ENCODE data around the gene JARID2. TPM values are rescaled to one million over a fixed set of nuclear protein-coding genes. Genes with fewer than 3 reads are reported as not detected.

JARID2 gene
- total and polyA plus RNA-seq, 10 of the 15 experiments (the other 5 are each of a cell fraction or from before 2014, with no cell fraction given) = 4.2 to 21.6 (median 11.7) TPM

- Histone ChIP-seq H3K9me3 (replicated peaks; ENCODE audit: control insufficient read depth, insufficient read depth, low read length) (no peaks in the 10 kb centered on the region), H2AFZ (ENCODE audit: control insufficient read depth, low read depth, low read length) (no peak overlapping the region), H3K4me3 (no peak overlapping the region), H3K9ac (ENCODE audit: control insufficient read depth, insufficient read depth, low read length) (no peak overlapping the region), H4K20me1 (ENCODE audit: control insufficient read depth, insufficient read depth) (no peaks in the 10 kb centered on the region; the same call in 1 of the 2 replicates), H3K27ac (ENCODE audit: control insufficient read depth, insufficient read depth) (no peak overlapping the region), H3K79me2 (ENCODE audit: control insufficient read depth, insufficient read depth, low read length) (peaks cover 77% of the 10 kb centered on the region), H3K27me3 (replicated peaks in 1 of 2; ENCODE audit: control insufficient read depth in 2 of 2, insufficient read depth in 2 of 2, low read length in 1 of 2) (no peaks in the 10 kb centered on the region), H3K4me1 (ENCODE audit: control insufficient read depth, insufficient read depth, low read length) (no peaks in the 10 kb centered on the region), H3K4me2 (ENCODE audit: control insufficient read depth, insufficient read depth) (no peak overlapping the region), H3K36me3 (ENCODE audit: control insufficient read depth in 2 of 2, insufficient read depth in 2 of 2, low read length in 1 of 2) (peaks cover 7 to 8% of the 10 kb centered on the region in 2 experiments)
- 92% methylated on average over 7 of the region's 7 CpGs for WGBS (ENCODE audit: insufficient coverage, insufficient replicate concordance, low lambda C conversion rate, missing lambda C conversion rate)
- FAIRE-seq (no peak), ATAC-seq (no peak), DNase-seq (ENCODE audit: low read depth, low spot score) (no peak)
- intact Hi-C loops (cut with micrococcal nuclease; ENCODE audit: unreplicated experiment) = no loop called here
- POLR2A ChIA-PET = no interaction called here
- in situ Hi-C loops (cut with MboI) = no loop called here
- RAD21 ChIA-PET (ENCODE audit: unreplicated experiment) = interaction anchor here (1.0 kb wide), 1 partner anchor 14 kb away, joined by 3 read pairs; no protein-coding TSS in a partner anchor
- CTCF ChIA-PET = no interaction called here
- no TSS peak for BruUV-seq (replicated peaks)
- TF ChIP-seq, protein P1, sequence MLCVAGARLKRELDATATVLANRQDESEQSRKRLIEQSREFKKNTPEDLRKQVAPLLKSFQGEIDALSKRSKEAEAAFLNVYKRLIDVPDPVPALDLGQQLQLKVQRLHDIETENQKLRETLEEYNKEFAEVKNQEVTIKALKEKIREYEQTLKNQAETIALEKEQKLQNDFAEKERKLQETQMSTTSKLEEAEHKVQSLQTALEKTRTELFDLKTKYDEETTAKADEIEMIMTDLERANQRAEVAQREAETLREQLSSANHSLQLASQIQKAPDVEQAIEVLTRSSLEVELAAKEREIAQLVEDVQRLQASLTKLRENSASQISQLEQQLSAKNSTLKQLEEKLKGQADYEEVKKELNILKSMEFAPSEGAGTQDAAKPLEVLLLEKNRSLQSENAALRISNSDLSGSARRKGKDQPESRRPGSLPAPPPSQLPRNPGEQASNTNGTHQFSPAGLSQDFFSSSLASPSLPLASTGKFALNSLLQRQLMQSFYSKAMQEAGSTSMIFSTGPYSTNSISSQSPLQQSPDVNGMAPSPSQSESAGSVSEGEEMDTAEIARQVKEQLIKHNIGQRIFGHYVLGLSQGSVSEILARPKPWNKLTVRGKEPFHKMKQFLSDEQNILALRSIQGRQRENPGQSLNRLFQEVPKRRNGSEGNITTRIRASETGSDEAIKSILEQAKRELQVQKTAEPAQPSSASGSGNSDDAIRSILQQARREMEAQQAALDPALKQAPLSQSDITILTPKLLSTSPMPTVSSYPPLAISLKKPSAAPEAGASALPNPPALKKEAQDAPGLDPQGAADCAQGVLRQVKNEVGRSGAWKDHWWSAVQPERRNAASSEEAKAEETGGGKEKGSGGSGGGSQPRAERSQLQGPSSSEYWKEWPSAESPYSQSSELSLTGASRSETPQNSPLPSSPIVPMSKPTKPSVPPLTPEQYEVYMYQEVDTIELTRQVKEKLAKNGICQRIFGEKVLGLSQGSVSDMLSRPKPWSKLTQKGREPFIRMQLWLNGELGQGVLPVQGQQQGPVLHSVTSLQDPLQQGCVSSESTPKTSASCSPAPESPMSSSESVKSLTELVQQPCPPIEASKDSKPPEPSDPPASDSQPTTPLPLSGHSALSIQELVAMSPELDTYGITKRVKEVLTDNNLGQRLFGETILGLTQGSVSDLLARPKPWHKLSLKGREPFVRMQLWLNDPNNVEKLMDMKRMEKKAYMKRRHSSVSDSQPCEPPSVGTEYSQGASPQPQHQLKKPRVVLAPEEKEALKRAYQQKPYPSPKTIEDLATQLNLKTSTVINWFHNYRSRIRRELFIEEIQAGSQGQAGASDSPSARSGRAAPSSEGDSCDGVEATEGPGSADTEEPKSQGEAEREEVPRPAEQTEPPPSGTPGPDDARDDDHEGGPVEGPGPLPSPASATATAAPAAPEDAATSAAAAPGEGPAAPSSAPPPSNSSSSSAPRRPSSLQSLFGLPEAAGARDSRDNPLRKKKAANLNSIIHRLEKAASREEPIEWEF (IDR thresholded peaks at IDR 0.05; ENCODE audit: insufficient replicate concordance, low read depth, low read length) = no peak
- TF ChIP-seq MLLT1 (IDR thresholded peaks at IDR 0.05) = no peak
- no peak for TF ChIP-seq CHD2 (IDR thresholded peaks at IDR 0.05; ENCODE audit: borderline replicate concordance, low read depth, low read length)
- TF ChIP-seq TBL1XR1 (IDR thresholded peaks at IDR 0.05; ENCODE audit: low read depth, low read length) = no peak
- TF ChIP-seq RCOR1 (conservative IDR thresholded peaks at IDR 0.05; ENCODE audit: low read depth, low read length) = no peak
- no peak for TF ChIP-seq ZNF592 (IDR thresholded peaks at IDR 0.05)
- SMC1A ChIA-PET (ENCODE audit: uncharacterized antibody, unreplicated experiment) = no interaction called here
These were observed 128.2 kb downstream of the JARID2 start for GRCh38 chr6:15374119-15374518.
